C1 segment of cervical spinal cord (tissue), 14 donors: ENCODE measurements around the gene WDR33.

Source experiments
- DNase-seq, 14 donors: peaks; one replicate each; lab custom pipeline; 2025; lab: John Stamatoyannopoulos, UW

Gene WDR33

GRCh38 chr2:127657232-127657595 lies 153.8 kb downstream of the WDR33 start:
- DNase-seq = no peak

- DNase-seq = no peak
Measured at GRCh38 chr2:127656569-127657231, 154.3 kb downstream of the WDR33 start.

GRCh38 chr2:127655209-127656073 lies 155.5 kb downstream of the WDR33 start:
- no peak for DNase-seq

GRCh38 chr2:127654838-127655175 lies 156.2 kb downstream of the WDR33 start:
- DNase-seq = no peak

GRCh38 chr2:127654084-127654837 lies 156.7 kb downstream of the WDR33 start:
- DNase-seq = no peak

- no peak for DNase-seq
Measured at GRCh38 chr2:127653421-127654083, 157.4 kb downstream of the WDR33 start.

- no peak for DNase-seq
Measured at GRCh38 chr2:127652786-127653357, 158.1 kb downstream of the WDR33 start.

- peak in 11 of 14 donors; percentile 38 to 86 (median 71) for DNase-seq
Measured at GRCh38 chr2:127651971-127652550, 158.9 kb downstream of the WDR33 start.

- no peak for DNase-seq
Measured at GRCh38 chr2:127651381-127651809, 159.6 kb downstream of the WDR33 start.
